Right renal cortex interstitium (tissue), 3 donors: Measurements from ENCODE around the gene ACTA1. TPM values are rescaled to one million over a fixed set of nuclear protein-coding genes. Genes with fewer than 3 reads are reported as not detected.
"Not testable (repeated sequence)": the region's sequence is repeated elsewhere in the genome, so short reads cannot be mapped to it uniquely, and the experiment has no call there.

Experiments
- DNase-seq, 3 donors: peaks; one replicate each; pipeline ENCODE4 v3.0.0-alpha.2; 2013; ENCODE audit warnings: low read depth in 3 of 3, low spot score in 2 of 3
- polyA plus RNA-seq, 3 donors: library from polyadenylated mRNA; unstranded; fragments of 120-200 nt; gene quantifications; one replicate each; pipeline ENCODE4 v1.2.1, GENCODE V29; 2013; ENCODE audit not compliant: insufficient read length in 3 of 3

Gene ACTA1
- polyA plus RNA-seq, 3 donors, result 1.1 to 1.6 (median 1.3) TPM

- no peak for DNase-seq
Measured at GRCh38 chr1:229410370-229410691, 23.6 kb downstream of the ACTA1 start.

DNA sequence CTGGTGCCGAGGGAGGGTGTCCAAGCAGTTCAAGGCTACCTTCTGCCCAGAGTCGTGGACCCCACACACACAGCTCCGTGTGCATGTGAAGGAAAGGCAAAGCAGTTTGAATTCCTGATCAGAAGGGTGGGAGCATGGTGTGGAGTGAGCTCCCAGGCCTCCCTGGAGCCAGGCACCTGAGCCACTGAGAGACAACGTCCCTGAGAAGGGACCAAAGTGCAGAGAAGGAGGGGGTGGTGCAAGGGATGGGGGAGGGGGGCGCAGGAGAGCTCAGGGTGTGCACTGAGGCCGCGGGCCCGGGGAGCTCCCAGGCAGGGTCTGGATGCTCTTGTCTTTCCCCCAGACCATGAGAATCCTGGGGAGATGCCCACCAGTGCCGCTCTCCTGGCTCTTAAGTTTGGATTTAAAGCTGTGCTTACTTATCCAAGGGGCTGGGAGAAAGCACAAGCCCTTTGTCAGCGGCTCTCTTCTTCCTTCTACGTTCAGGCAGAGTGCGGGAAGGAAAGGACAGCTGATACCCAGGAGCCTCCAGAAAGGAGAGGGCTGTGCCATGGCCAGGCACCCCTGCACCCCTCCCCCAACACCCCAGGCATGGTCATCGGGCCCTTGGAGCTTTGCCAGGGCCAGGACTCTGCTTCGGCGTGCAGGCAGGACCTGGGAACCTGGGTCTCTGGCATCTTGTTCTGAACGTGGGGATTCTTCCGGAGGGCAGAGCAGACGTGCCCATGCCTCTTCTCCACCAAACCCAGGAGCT, 24.1 kb downstream of the ACTA1 start:
- no peak for DNase-seq

DNA sequence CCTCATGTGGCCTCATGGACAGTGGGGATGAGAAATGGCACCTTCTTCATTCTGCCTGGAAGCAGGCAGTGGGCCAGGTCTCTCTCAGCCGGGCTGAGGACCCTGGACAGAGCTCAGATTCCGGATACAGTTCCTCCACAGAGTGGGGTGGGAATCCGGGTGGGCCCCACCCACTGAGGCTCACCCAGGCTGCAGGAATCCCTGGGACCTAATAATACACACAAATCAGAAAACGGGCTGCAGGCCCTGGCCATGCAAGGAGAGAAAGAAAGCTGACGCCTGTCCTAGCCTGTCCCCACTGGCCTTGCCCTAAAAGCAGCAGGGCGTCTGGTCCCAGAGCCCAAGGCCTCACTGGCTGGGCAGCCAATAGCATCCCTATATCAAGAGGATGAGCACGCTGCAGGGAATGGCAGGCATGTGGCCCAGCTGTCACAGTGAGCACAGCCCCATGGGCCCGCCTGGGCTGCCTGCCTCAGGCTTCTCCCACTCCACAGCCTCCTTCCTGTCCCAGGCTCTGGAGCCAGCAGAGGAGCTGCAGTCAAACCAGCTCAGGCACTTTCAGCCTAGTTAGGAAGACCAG, 25.3 kb downstream of the ACTA1 start:
- no peak for DNase-seq

GRCh38 chr1:229407206-229408026, 26.5 kb downstream of the ACTA1 start:
- DNase-seq, result no peak

DNA sequence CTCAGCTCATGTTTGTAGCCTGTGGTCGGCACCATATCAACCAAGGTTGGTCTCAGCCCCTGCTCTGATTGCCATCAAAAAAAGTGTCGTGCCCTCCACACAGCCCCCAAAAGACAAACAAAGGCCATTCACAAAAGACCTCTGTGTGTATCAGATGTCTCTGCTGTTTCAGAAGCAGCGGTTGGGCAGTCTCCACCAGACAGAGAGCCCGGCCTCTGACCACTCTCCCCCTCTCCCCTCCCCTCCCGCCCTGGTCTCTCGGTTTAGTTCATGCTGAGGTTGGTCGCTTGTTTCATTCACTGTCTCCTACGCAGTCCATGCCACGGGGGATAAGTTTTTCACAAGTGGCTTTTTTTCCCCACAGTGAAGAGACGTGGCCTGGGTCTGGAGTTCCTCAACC, 27.1 kb downstream of the ACTA1 start:
- DNase-seq, result no peak

DNA sequence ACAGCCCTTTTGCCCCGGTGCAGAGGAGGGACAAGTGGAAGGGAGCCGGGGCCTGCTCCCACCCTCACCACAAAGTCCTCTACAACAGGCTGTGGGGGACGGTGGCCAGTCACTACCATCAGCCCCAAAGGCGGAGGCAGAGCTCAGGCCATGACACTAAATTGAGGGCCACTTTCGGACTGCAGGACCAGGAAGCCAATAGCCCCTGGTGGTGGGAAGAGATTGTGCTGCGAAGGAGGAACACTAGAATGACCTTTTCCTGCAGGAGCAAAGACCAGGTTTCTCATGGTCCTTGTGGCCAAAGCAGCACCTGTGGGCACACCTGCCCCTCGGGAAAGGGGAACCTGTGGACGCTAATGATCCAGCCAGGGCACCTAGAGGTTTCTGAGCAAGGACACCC, 30.3 kb downstream of the ACTA1 start:
- no peak for DNase-seq

DNA sequence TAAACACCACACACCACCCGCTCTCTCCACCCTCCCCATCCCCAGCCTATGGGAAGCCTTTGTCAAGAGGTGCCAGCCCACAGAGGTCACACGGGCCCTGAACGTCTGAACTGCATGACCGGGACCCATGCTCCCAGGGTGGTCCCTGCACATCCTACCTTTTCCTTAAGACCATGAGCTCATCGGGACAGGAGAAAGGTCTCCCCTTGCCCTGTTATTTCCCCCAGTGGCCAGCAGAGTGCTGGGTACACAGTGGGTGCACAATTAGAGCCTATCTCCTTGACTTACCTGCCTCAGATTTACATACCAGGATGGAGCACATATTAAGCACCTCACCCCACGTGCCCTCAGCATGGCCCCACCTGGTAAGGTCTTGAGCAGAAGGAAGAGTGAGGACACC, 30.9 kb downstream of the ACTA1 start:
- no peak for DNase-seq

- not testable (repeated sequence) for DNase-seq
Measured at GRCh38 chr1:229402329-229402728, 31.6 kb downstream of the ACTA1 start.

- DNase-seq, result no peak
Measured at GRCh38 chr1:229397762-229398161, 36.1 kb downstream of the ACTA1 start.

GRCh38 chr1:229396585-229397206, 37.2 kb downstream of the ACTA1 start:
- DNase-seq, result no peak

- not testable (repeated sequence) for DNase-seq
Measured at GRCh38 chr1:229394517-229394916, 39.4 kb downstream of the ACTA1 start.

DNA sequence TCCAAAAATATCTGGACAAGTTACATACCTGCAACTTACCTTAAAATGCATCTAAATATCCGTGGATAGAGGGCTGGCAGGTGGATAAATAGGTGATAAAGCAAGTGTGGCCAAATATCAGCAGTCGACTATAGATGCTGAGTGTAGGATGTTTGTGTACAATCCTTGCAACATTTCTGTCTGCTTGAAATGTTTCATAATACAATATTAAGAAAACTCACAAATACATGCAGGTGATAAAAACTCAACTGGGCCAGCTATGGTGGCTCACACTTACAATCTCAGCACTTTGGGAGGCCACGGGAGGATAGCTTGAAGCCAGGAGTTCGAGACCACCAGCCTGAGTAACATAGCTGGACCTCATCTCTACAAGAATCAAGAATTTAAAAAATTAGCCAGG, 41.0 kb downstream of the ACTA1 start:
- DNase-seq, result no peak

DNA sequence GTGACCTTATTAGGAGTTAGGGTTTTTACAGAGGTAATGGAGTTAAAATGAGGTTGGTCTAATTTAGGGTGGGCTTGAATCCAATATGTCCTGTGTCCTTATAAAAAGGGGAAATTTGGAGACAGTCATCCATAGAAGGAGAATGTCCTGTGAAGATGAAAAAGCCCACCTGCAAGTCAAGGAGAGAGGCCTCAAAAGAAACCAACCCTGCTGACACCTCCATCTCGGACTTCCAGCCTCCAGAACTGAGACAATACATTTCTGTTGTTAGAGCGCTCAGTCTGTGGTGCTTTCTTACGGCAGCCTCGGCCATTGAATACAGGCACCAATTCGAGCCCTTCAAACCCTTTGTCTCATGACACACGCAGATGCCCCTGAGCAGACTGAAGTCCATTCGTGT, 43.8 kb downstream of the ACTA1 start:
- DNase-seq, result no peak

DNA sequence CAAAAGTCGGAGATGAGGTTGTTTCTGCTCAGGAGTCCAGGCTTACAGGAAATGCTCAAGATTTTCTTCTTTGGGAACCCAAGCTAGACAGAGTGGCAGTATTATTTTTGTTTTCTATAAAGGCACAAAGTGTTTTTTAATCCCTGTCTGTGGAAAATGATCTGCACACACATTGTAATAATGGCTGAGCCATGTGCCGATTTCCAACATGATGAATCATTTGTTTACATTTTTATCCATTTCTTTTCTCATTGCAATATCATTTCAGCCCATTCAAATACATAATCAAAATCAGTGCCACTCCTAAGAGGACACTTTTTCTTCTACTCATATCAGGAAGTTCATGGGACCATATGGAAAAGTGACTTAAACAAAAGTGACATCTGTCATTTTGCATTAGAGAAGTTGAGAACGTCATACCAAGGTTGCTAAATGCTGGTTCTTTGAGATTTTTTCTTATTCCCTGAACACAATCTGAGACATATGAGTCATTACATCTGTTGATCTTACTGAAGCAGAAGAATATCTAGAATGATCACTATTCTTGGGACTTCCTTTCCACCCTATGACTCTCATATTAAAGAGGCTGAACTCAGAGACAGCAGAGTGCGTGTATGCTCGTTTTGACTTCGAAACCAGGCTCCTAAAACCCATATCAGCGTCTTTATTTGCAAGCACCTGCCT, 44.9 kb downstream of the ACTA1 start:
- DNase-seq, result no peak

- DNase-seq, result no peak
Measured at GRCh38 chr1:229385853-229386456, 47.9 kb downstream of the ACTA1 start.

GRCh38 chr1:229384822-229385221, 49.1 kb downstream of the ACTA1 start:
- no peak for DNase-seq

- DNase-seq, result no peak
Measured at GRCh38 chr1:229383961-229384360, 49.9 kb downstream of the ACTA1 start.

GRCh38 chr1:229383188-229383587, 50.7 kb downstream of the ACTA1 start:
- DNase-seq, result no peak
